Measurements from ENCODE around the gene IL17RA.

IL17RA gene

GRCh38 chr22:17083255-17083654, 1.5 kb upstream of the IL17RA start:
- no peak for DNase-seq

DNA sequence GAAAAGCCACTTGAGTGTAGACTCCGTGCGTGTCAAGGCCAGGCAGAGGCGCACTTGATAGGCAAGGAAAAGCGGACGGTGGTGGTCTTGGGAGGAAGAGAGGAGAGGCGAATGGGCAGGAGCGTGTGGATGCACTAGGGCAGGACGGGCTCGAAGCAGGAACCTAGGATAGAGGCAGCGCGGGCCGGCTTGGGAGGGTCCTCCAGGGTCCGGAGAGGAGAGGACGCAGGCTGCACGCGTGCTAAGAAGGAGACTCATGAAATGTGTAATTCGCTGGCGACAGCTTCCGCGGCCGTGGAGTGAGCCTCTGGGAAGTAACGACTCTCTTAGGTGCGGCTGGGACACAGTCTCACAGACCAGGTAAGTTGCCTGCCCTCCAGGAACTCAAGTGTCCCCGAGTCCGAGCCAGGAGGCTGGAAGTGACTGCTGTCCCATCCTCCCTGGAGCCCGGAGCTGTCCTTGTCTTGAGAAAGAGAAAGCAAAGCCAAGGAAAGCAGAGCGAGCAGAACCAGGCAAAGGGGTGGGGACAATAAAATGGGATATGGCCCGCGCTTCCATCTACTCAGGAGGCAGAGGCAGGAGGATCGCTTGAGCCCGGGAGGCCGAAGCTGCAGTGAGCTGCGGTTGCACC, 874 bp upstream of the IL17RA start:
- no peak for DNase-seq

DNA sequence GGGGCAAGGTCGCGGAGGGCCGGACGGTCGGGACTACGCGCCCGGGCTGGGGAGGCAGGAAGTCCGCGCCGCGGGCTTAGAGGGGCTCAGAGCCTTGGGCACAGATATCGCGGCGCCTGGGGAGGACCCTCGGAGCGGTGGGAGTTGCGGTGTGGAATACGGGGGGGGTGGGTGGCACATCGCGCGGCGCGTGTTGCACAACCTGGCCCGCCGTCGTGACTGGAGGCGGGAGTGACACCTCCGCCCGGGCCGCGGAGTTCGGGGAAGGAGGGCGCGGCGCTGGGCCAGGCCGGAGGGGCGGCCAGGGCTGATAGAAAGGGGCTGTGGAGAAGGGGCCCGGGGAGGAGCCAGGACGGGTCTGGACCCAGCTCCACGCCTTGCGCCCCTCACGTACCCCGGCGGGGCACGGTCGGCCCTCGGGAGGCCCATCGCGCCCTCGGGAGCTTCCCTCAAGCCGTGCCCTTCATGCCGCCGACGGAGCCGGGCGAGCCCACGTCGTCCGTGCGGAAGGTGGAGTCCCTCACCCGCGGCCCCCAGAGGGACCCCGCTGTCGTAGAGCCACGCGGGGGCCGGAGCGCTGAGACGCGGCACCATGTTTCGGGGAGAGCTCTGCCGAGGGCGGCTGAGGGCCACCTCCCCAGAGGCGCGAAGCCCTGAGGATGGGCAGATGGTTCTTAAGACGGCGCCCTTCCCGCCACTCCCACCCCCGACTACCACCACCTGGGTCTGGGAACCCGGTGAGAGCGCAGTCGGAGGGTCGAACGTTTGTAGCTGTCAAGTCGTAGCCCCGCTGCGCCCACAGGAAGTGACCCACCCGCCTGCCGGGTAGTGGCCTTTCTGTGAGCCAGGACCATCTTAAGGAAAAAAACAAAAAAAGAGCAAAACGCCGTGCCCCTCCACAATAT, 729 bp downstream of the IL17RA start:
- DNase-seq = no peak

DNA sequence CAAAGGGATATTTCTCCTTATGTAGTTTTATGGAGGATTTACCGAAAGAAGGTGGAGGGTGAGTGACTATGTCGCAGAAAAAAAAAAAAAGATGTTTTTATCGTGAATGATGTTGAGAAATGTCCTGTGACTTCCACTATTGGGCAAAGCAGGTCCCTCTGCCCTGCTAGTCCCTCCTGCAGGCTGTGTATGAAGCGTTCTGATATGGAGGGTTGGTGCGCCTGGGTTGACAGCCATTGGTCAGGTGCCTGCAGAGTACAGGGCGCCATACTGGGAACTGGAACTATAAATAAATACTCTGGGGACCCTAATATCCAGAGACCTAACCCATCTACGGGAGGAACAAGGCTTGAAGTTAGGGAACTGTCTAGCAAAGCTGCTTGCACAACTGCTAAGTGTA, 1.5 kb downstream of the IL17RA start:
- DNase-seq = no peak

- DNase-seq = no peak
Observed at GRCh38 chr22:17086788-17087497, 2.1 kb downstream of the IL17RA start.

- DNase-seq = no peak
Observed at GRCh38 chr22:17087498-17088131, 2.8 kb downstream of the IL17RA start.

DNA sequence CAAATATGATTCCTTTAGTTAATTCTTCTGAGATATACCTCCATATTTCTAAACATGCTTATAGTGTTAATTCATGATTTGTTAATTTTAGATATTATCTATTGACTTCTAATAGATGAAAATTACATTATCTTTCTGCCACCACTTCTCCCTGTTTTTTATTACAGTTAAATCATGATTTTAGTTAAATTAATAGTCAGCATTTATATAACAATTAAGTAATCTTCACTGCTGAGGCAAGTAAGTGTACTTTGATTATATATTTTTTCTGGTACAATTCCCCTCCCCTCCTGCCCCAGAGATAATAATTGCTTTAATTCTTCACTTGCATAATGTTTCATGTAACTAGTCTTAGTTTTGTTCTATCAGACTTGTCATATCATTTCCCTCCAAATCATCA, 5.8 kb downstream of the IL17RA start:
- no peak for DNase-seq

DNA sequence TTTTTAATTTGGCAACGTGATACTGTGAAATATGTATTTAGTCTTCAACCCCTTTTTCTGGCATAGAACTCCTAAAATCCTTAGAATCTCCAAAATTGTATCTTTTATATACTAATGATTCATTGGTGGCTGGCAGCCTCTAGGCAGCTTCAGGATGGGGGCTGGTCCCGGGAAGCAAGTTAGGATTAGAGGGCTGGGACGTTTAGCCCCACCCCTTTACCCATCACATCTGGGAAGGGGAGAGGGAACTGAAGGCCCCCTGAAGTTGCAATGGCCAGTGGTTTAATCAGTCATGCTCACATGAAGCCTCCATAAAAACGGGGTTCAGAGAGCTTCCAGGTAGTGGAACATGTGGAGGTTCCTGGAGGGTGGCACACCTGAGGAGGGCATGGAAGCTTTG, 7.1 kb downstream of the IL17RA start:
- no peak for DNase-seq

GRCh38 chr22:17093081-17093480, 8.3 kb downstream of the IL17RA start:
- no peak for DNase-seq

- no peak for DNase-seq
Observed at GRCh38 chr22:17095538-17095937, 10.7 kb downstream of the IL17RA start.

DNA sequence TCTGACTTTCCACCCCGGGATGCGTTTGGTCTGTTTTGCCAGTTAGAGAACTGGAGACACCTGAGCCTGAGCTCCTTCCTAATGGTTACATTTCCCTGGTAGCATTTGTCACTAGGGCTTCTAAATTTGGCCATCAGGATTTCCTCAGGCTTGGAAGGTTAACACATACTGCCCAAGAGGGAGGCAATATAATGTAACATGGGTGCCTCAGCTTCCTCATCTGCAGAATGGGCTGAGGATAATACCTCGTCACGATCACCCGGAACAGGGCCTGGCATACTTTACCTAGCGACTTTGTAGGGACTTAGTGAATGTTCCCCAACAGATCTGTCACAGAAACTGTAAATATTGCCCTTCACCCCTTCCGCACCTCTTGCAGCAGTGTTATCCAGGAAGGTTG, 11.3 kb downstream of the IL17RA start:
- DNase-seq = no peak

GRCh38 chr22:17097062-17097461, 12.3 kb downstream of the IL17RA start:
- no peak for DNase-seq

DNA sequence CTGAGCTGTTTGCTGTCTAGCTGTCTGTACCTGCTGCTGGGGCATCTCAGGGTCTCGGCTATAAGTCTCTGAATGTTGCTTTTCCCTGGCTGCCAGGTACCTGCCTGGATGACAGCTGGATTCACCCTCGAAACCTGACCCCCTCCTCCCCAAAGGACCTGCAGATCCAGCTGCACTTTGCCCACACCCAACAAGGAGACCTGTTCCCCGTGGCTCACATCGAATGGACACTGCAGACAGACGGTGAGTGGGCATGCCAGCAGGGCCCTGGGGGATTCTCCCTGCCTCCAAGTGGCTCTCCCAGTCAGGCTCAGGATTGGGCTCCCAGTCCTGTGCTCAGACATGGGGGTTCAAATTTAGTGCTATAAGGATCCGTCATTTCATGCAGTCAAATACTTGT, 12.9 kb downstream of the IL17RA start:
- no peak for DNase-seq

DNA sequence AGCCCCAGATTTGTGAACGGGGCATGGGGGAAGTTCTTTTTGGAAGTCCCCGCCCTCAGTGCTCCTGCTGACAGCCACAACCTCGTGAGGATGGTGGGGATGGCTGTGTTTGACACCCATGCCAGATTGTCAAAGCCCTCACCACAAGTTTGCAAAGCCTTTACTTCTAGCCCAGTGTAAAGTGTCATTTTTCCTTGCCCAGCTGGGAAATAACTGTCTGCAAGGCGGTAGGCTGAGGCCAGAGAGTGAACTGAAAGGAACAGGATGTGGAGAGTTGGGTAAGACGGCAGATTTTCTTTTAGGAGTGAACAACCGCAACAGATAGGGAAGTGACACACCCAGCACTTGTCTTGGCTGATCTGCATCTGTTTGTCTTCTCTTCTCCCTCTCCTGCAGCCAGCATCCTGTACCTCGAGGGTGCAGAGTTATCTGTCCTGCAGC, 13.6 kb downstream of the IL17RA start:
- DNase-seq = no peak

- DNase-seq = no peak
Observed at GRCh38 chr22:17100621-17101020, 15.8 kb downstream of the IL17RA start.

- no peak for DNase-seq
Observed at GRCh38 chr22:17101475-17102296, 16.9 kb downstream of the IL17RA start.

GRCh38 chr22:17102297-17102667, 17.5 kb downstream of the IL17RA start:
- DNase-seq = no peak

GRCh38 chr22:17103351-17103750, 18.6 kb downstream of the IL17RA start:
- no peak for DNase-seq

- DNase-seq = no peak
Observed at GRCh38 chr22:17104336-17104935, 19.6 kb downstream of the IL17RA start.

GRCh38 chr22:17105143-17106129, 20.6 kb downstream of the IL17RA start:
- DNase-seq = no peak
